ACC112 (cell line): ENCODE results near the gene DENND1A.

Experiments used
- H2AFZ ChIP-seq: fragments of 200-600 bp; sonication (generic); one replicate; pipeline ENCODE4 v1.6.0; 2017; ENCODE audit warnings: antibody characterized with exemption, low read length; ENCODE audit not compliant: unreplicated experiment
- H3K27ac ChIP-seq: fragments of 200-600 bp; sonication (generic); 2 replicates; pipeline ENCODE4 v1.5.1; 2014; ENCODE audit warnings: low read depth, mild to moderate bottlenecking, antibody characterized with exemption, low read length, moderate library complexity
- H3K27me3 ChIP-seq: fragments of 200-600 bp; sonication (generic); 2 replicates; pipeline ENCODE4 v1.6.1; 2014; ENCODE audit warnings: mild to moderate bottlenecking, antibody characterized with exemption, low read length, moderate library complexity, mixed read lengths; ENCODE audit not compliant: insufficient read depth
- H3K36me3 ChIP-seq: fragments of 200-600 bp; sonication (generic); 2 replicates; pipeline ENCODE4 v1.6.1; 2016; ENCODE audit warnings: mild to moderate bottlenecking, antibody characterized with exemption, low read length, moderate library complexity, mixed read lengths; ENCODE audit not compliant: insufficient read depth
- H3K4me1 ChIP-seq: fragments of 200-600 bp; sonication (generic); one replicate; pipeline ENCODE4 v1.6.1; 2016; ENCODE audit warnings: low read length, mixed read lengths; ENCODE audit not compliant: insufficient read depth, unreplicated experiment, control insufficient read depth
- H3K4me3 ChIP-seq: fragments of 200-600 bp; sonication (generic); 2 replicates; pipeline ENCODE4 v1.5.1; 2014; ENCODE audit warnings: mild to moderate bottlenecking, low read depth, low read length
- H3K79me2 ChIP-seq: fragments of 200-600 bp; sonication (generic); one replicate; pipeline ENCODE4 v1.6.0; 2016; ENCODE audit warnings: low read length; ENCODE audit not compliant: control insufficient read depth, unreplicated experiment, insufficient read depth

Gene DENND1A

GRCh38 chr9:123662057-123662776 is 267.7 kb downstream of the DENND1A start:
- Histone ChIP-seq H3K79me2 (no peaks in the 10 kb centered on the region), H2AFZ (no peak overlapping the region), H3K27ac (no peak overlapping the region), H3K4me1 (no peaks in the 10 kb centered on the region), H3K4me3 (no peak overlapping the region), H3K27me3 (no peaks in the 10 kb centered on the region), H3K36me3 (peaks cover 22% of the 10 kb centered on the region)

- H2AFZ ChIP-seq, result no peak overlapping the region
- H3K79me2 ChIP-seq, result no peaks in the 10 kb centered on the region
- H3K36me3 ChIP-seq, result peaks cover 18% of the 10 kb centered on the region
- H3K4me3 ChIP-seq, result no peak overlapping the region
- H3K27ac ChIP-seq, result no peak overlapping the region
- H3K27me3 ChIP-seq, result no peaks in the 10 kb centered on the region
- no peaks in the 10 kb centered on the region for H3K4me1 ChIP-seq
Measured at GRCh38 chr9:123660691-123661466, 269.0 kb downstream of the DENND1A start.

GRCh38 chr9:123659358-123659757 is 270.6 kb downstream of the DENND1A start:
- no peak overlapping the region for H3K27ac ChIP-seq
- no peaks in the 10 kb centered on the region for H3K4me1 ChIP-seq
- no peak overlapping the region for H2AFZ ChIP-seq
- no peaks in the 10 kb centered on the region for H3K27me3 ChIP-seq
- H3K36me3 ChIP-seq, result peaks cover 15% of the 10 kb centered on the region
- H3K79me2 ChIP-seq, result no peaks in the 10 kb centered on the region
- no peak overlapping the region for H3K4me3 ChIP-seq

DNA sequence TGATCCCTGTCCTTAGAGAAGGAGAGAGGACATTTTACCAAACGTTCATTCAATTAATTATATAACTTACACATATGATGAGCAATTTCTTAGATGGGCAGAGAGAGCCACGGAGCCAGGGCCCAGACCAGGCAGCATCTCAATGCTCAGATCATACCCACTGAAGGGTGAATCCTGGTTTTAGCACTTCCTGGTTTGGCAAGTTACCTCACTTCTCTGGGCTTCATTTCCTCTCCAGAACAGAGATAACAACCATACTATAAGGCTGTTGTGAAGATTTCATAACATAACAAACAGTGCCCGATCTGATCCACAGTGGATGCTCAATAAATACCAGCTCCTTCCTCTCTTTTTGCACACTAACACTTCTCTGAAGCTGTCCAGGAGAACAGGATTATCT is 271.1 kb downstream of the DENND1A start:
- H3K27ac ChIP-seq, result no peak overlapping the region
- H3K4me1 ChIP-seq, result no peaks in the 10 kb centered on the region
- H3K4me3 ChIP-seq, result no peak overlapping the region

GRCh38 chr9:123657941-123658340 is 272.0 kb downstream of the DENND1A start:
- Histone ChIP-seq H3K27ac (no peak overlapping the region), H3K36me3 (peaks cover 10% of the 10 kb centered on the region), H3K79me2 (no peaks in the 10 kb centered on the region), H3K4me3 (no peak overlapping the region), H3K27me3 (no peaks in the 10 kb centered on the region), H2AFZ (no peak overlapping the region), H3K4me1 (no peaks in the 10 kb centered on the region)

More for the DNA sequence above, 271.1 kb downstream of the DENND1A start:
- Histone ChIP-seq H2AFZ (no peak overlapping the region), H3K79me2 (no peaks in the 10 kb centered on the region), H3K27me3 (no peaks in the 10 kb centered on the region), H3K36me3 (peaks cover 12% of the 10 kb centered on the region)

- Histone ChIP-seq H2AFZ (no peak overlapping the region), H3K79me2 (no peaks in the 10 kb centered on the region), H3K4me1 (no peaks in the 10 kb centered on the region), H3K4me3 (no peak overlapping the region), H3K36me3 (peaks cover 4% of the 10 kb centered on the region; the same call in 1 of the 2 replicates), H3K27ac (no peak overlapping the region), H3K27me3 (no peaks in the 10 kb centered on the region)
Measured at GRCh38 chr9:123657099-123657498, 272.8 kb downstream of the DENND1A start.

- H3K27ac ChIP-seq, result no peak overlapping the region
- no peak overlapping the region for H2AFZ ChIP-seq
- no peaks in the 10 kb centered on the region for H3K79me2 ChIP-seq
- H3K4me1 ChIP-seq, result no peaks in the 10 kb centered on the region
- H3K27me3 ChIP-seq, result no peaks in the 10 kb centered on the region
- H3K4me3 ChIP-seq, result no peak overlapping the region
- H3K36me3 ChIP-seq, result no peaks in the 10 kb centered on the region
Measured at GRCh38 chr9:123656565-123656964, 273.4 kb downstream of the DENND1A start.

DNA sequence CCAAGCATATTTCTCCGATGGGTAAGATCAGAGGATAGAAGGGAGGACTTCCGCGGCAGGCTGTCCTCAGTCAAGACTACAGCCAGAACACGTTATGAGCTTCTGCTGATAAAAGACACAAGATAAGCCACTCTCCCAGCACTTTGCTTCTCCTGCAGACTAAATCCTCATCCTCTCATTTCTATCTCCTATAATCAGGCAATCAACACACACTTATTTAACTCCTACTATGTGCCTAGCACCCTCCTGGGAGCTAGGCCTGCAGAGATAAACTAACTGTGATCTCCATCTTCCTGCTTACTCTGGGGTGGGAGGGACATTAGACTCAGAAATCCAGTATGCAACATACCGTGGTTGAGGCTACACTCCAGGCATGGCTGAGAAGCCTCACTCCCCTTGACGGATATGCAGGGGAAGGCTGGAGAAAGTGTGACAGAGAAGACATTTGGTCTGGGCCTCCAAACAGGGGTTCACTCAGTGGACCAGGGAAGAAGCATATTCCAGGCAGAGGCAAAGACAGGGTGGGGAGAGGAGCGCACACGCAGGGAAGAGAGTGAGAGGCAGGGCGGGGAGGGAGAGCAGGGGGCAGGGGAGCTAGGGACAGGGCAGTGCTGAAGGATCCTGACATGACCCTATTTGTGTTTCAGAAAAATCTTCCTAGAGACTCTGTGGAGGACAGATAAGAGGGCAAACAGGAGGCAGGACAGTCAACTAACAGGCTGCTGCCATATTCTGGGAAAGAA is 274.1 kb downstream of the DENND1A start:
- Histone ChIP-seq H2AFZ (no peak overlapping the region), H3K4me3 (no peak overlapping the region), H3K27ac (no peak overlapping the region), H3K79me2 (no peaks in the 10 kb centered on the region), H3K36me3 (0 out of 2 replicates have a peak, but pooled peaks cover 2% of the 10 kb centered on the region), H3K4me1 (no peaks in the 10 kb centered on the region), H3K27me3 (no peaks in the 10 kb centered on the region)

GRCh38 chr9:123654994-123655637 is 274.8 kb downstream of the DENND1A start:
- H3K27me3 ChIP-seq, result no peaks in the 10 kb centered on the region
- H3K4me3 ChIP-seq, result no peak overlapping the region
- H3K27ac ChIP-seq, result no peak overlapping the region
- no peak overlapping the region for H2AFZ ChIP-seq
- no peaks in the 10 kb centered on the region for H3K79me2 ChIP-seq
- no peaks in the 10 kb centered on the region for H3K4me1 ChIP-seq
- 0 out of 2 replicates have a peak, but pooled peaks cover 2% of the 10 kb centered on the region for H3K36me3 ChIP-seq
